Ishikawa (cell line): Measurements from ENCODE around the gene TRAPPC2.

ENCODE experiments used
- CEBPB ChIP-seq: IDR thresholded peaks from 2 replicates; pipeline ENCODE4 v1.6.1; 2012
- CREB1 ChIP-seq: IDR thresholded peaks from 2 replicates; pipeline ENCODE4 v1.6.1; 2012; ENCODE audit warnings: low read depth
- EGR1 ChIP-seq: IDR thresholded peaks from 2 replicates; pipeline ENCODE4 v1.6.1; 2012
- EP300 ChIP-seq: IDR thresholded peaks from 2 replicates; pipeline ENCODE4 v1.6.1; 2012; ENCODE audit warnings: borderline replicate concordance
- FOXM1 ChIP-seq: IDR thresholded peaks from 2 replicates; pipeline ENCODE4 v1.6.1; 2012; ENCODE audit warnings: low read depth, borderline replicate concordance
- NFIC ChIP-seq: IDR thresholded peaks from 2 replicates; pipeline ENCODE4 v1.6.1; 2012
- RAD21 ChIP-seq: IDR thresholded peaks from 2 replicates; pipeline ENCODE4 v1.6.1; 2012; ENCODE audit warnings: low read depth
- REST ChIP-seq: IDR thresholded peaks from 2 replicates; pipeline ENCODE4 v1.6.1; 2012; ENCODE audit warnings: low read depth, mild to moderate bottlenecking
- TAF1 ChIP-seq: IDR thresholded peaks from 2 replicates; pipeline ENCODE4 v1.6.1; 2012; ENCODE audit warnings: low read depth, mild to moderate bottlenecking
- TEAD4 ChIP-seq: IDR thresholded peaks from 2 replicates; pipeline ENCODE4 v1.6.1; 2012
- USF1 ChIP-seq: IDR thresholded peaks from 2 replicates; pipeline ENCODE4 v1.6.1; 2012
- YY1 ChIP-seq: IDR thresholded peaks from 2 replicates; pipeline ENCODE4 v1.6.1; 2012; ENCODE audit warnings: low read depth
- ZBTB7A ChIP-seq: IDR thresholded peaks from 2 replicates; pipeline ENCODE4 v1.6.1; 2012; ENCODE audit warnings: low read depth
- TF ChIP-seq, protein P1 (sequence below): IDR thresholded peaks from 2 replicates; pipeline ENCODE4 v1.6.1; 2012

DNA sequence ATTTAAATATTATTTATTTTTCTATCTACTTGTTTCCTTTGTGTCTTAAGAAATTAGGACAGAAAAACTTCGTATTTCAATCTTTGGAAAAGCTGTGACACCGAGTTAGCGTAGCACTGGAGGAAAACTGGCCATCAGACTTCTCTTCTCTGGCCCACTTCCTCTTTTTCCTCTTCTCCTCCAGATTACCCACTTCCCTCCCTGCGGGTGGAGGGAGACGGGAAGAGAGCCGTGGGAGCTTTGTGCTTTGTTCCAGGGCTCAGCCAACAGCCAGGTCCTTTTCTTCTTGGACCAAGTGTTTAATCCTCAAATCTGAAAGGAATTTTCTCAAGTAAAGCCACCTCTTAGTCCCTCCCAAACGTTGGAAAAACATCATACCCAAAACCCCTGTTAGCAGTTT lies 29.9 kb upstream of the TRAPPC2 start:
- TF ChIP-seq, protein P1, sequence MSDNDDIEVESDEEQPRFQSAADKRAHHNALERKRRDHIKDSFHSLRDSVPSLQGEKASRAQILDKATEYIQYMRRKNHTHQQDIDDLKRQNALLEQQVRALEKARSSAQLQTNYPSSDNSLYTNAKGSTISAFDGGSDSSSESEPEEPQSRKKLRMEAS = no peak
- TF ChIP-seq EP300 = no peak
- no peak for TF ChIP-seq FOXM1
- no peak for TF ChIP-seq USF1
- no peak for TF ChIP-seq REST
- no peak for TF ChIP-seq EGR1
- no peak for TF ChIP-seq CEBPB
- no peak for TF ChIP-seq TEAD4
- no peak for TF ChIP-seq ZBTB7A
- no peak for TF ChIP-seq TAF1
- no peak for TF ChIP-seq CREB1
- TF ChIP-seq YY1 = no peak
- TF ChIP-seq RAD21 = no peak
- TF ChIP-seq NFIC = no peak
